Measurements from ENCODE around the gene ATP10A. TPM values are rescaled to one million over a fixed set of nuclear protein-coding genes. Genes with fewer than 3 reads are reported as not detected.

The ATP10A gene
- total and polyA plus RNA-seq, 2 of the 8 experiments (the other 6 are each of a cell fraction or from before 2014, with no cell fraction given): 2.0 to 2.8 TPM

DNA sequence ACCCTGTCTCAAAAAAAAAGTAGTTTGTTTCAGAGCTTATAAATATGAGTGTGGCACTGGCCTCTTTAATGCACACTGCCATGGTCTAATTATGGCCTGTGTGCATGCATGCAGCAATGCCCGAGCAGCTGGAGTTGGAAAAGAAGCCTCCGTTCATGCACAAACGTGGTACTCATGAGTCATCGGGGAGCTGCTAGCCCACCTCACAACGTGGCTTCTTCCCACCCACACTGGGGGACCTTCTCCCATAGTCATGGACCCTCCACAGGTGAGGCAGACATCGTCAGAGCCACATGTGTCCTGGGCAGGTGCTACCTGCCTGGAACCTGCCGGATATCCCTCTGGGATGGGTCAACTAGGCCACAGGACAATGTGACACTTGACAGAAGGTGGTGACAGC is 66.7 kb downstream of the ATP10A start (continued):
- TF ChIP-seq, protein P1, sequence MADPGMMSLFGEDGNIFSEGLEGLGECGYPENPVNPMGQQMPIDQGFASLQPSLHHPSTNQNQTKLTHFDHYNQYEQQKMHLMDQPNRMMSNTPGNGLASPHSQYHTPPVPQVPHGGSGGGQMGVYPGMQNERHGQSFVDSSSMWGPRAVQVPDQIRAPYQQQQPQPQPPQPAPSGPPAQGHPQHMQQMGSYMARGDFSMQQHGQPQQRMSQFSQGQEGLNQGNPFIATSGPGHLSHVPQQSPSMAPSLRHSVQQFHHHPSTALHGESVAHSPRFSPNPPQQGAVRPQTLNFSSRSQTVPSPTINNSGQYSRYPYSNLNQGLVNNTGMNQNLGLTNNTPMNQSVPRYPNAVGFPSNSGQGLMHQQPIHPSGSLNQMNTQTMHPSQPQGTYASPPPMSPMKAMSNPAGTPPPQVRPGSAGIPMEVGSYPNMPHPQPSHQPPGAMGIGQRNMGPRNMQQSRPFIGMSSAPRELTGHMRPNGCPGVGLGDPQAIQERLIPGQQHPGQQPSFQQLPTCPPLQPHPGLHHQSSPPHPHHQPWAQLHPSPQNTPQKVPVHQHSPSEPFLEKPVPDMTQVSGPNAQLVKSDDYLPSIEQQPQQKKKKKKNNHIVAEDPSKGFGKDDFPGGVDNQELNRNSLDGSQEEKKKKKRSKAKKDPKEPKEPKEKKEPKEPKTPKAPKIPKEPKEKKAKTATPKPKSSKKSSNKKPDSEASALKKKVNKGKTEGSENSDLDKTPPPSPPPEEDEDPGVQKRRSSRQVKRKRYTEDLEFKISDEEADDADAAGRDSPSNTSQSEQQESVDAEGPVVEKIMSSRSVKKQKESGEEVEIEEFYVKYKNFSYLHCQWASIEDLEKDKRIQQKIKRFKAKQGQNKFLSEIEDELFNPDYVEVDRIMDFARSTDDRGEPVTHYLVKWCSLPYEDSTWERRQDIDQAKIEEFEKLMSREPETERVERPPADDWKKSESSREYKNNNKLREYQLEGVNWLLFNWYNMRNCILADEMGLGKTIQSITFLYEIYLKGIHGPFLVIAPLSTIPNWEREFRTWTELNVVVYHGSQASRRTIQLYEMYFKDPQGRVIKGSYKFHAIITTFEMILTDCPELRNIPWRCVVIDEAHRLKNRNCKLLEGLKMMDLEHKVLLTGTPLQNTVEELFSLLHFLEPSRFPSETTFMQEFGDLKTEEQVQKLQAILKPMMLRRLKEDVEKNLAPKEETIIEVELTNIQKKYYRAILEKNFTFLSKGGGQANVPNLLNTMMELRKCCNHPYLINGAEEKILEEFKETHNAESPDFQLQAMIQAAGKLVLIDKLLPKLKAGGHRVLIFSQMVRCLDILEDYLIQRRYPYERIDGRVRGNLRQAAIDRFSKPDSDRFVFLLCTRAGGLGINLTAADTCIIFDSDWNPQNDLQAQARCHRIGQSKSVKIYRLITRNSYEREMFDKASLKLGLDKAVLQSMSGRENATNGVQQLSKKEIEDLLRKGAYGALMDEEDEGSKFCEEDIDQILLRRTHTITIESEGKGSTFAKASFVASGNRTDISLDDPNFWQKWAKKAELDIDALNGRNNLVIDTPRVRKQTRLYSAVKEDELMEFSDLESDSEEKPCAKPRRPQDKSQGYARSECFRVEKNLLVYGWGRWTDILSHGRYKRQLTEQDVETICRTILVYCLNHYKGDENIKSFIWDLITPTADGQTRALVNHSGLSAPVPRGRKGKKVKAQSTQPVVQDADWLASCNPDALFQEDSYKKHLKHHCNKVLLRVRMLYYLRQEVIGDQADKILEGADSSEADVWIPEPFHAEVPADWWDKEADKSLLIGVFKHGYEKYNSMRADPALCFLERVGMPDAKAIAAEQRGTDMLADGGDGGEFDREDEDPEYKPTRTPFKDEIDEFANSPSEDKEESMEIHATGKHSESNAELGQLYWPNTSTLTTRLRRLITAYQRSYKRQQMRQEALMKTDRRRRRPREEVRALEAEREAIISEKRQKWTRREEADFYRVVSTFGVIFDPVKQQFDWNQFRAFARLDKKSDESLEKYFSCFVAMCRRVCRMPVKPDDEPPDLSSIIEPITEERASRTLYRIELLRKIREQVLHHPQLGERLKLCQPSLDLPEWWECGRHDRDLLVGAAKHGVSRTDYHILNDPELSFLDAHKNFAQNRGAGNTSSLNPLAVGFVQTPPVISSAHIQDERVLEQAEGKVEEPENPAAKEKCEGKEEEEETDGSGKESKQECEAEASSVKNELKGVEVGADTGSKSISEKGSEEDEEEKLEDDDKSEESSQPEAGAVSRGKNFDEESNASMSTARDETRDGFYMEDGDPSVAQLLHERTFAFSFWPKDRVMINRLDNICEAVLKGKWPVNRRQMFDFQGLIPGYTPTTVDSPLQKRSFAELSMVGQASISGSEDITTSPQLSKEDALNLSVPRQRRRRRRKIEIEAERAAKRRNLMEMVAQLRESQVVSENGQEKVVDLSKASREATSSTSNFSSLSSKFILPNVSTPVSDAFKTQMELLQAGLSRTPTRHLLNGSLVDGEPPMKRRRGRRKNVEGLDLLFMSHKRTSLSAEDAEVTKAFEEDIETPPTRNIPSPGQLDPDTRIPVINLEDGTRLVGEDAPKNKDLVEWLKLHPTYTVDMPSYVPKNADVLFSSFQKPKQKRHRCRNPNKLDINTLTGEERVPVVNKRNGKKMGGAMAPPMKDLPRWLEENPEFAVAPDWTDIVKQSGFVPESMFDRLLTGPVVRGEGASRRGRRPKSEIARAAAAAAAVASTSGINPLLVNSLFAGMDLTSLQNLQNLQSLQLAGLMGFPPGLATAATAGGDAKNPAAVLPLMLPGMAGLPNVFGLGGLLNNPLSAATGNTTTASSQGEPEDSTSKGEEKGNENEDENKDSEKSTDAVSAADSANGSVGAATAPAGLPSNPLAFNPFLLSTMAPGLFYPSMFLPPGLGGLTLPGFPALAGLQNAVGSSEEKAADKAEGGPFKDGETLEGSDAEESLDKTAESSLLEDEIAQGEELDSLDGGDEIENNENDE (IDR thresholded peaks at IDR 0.05; ENCODE audit: insufficient replicate concordance, low read length): no peak
- TF ChIP-seq, protein P2, sequence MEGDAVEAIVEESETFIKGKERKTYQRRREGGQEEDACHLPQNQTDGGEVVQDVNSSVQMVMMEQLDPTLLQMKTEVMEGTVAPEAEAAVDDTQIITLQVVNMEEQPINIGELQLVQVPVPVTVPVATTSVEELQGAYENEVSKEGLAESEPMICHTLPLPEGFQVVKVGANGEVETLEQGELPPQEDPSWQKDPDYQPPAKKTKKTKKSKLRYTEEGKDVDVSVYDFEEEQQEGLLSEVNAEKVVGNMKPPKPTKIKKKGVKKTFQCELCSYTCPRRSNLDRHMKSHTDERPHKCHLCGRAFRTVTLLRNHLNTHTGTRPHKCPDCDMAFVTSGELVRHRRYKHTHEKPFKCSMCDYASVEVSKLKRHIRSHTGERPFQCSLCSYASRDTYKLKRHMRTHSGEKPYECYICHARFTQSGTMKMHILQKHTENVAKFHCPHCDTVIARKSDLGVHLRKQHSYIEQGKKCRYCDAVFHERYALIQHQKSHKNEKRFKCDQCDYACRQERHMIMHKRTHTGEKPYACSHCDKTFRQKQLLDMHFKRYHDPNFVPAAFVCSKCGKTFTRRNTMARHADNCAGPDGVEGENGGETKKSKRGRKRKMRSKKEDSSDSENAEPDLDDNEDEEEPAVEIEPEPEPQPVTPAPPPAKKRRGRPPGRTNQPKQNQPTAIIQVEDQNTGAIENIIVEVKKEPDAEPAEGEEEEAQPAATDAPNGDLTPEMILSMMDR (IDR thresholded peaks at IDR 0.05; ENCODE audit: control extremely low read depth in 1 of 3, insufficient read depth in 1 of 3, low read depth in 1 of 3, low read length in 3 of 3): no peak

Measured in H1 (cell line).